ENCODE data around the gene GCSH. TPM values are rescaled to one million over a fixed set of nuclear protein-coding genes. Genes with fewer than 3 reads are reported as not detected.
A peak's percentile ranks its signal among the peaks of the same experiment; 100 is the strongest.

Gene GCSH
- polyA plus RNA-seq, 2 of the 4 experiments (the other 2 are of a cell fraction): 73.5 to 76.4 TPM

GRCh38 chr16:81123092-81123852 lies 27.1 kb upstream of the GCSH start:
- H3K9me3 ChIP-seq: no peaks in the 10 kb centered on the region
- 80% methylated on average over 17 of the region's 17 CpGs for WGBS (ENCODE audit: missing lambda C conversion rate)
- FAIRE-seq (no peak), DNase-seq (ENCODE audit: low read depth in 1 of 2, low spot score in 1 of 2) (no peak), ATAC-seq (0 out of 6 replicates have a peak, but pooled peaks of 1 of the 2 experiments have one; percentile 15)
- no peak overlapping the region for H3K4me2 ChIP-seq
- no peak for TF ChIP-seq USF2 (IDR thresholded peaks at IDR 0.05)
- TF ChIP-seq MYC (IDR thresholded peaks at IDR 0.05; ENCODE audit: borderline replicate concordance, low read length): no peak
- no peak for TF ChIP-seq ATOH8 (CRISPR knock-in tag; IDR thresholded peaks at IDR 0.05; ENCODE audit: low read depth)
- no peak for TF ChIP-seq POLR2A (IDR thresholded peaks at IDR 0.05; ENCODE audit: low read length)
- TF ChIP-seq JUNB (IDR thresholded peaks at IDR 0.05): no peak
- TF ChIP-seq HES2 (IDR thresholded peaks at IDR 0.05): no peak
- TF ChIP-seq KDM5A (IDR thresholded peaks at IDR 0.05): no peak
- no peak for TF ChIP-seq ESRRA (IDR thresholded peaks at IDR 0.05; ENCODE audit: borderline replicate concordance, low read length)
- TF ChIP-seq CEBPB (IDR thresholded peaks at IDR 0.05): no peak
- no peak for TF ChIP-seq PBX3 (IDR thresholded peaks at IDR 0.05)
- ChIA-PET CTCF (no interaction called here), POLR2A (no interaction called here)
- no peak overlapping the region for H3K27ac ChIP-seq
- no peak overlapping the region for H3K4me3 ChIP-seq
- no peaks in the 10 kb centered on the region for H3K4me1 ChIP-seq

- TF ChIP-seq HMGXB4 (CRISPR knock-in tag; IDR thresholded peaks at IDR 0.05; ENCODE audit: borderline replicate concordance): no peak
- TF ChIP-seq NR3C1 (IDR thresholded peaks at IDR 0.05): no peak
- TF ChIP-seq NFE2L2 (conservative IDR thresholded peaks at IDR 0.05; ENCODE audit: low read length): no peak
- TF ChIP-seq RCOR1 (IDR thresholded peaks at IDR 0.05; ENCODE audit: low read depth, low read length): no peak
- TF ChIP-seq MAX (IDR thresholded peaks at IDR 0.05): no peak
- FAIRE-seq (no peak), ATAC-seq (no peak), DNase-seq (ENCODE audit: low read depth in 1 of 2, low spot score in 1 of 2) (no peak)
- ChIA-PET POLR2A (no interaction called here), CTCF (interaction anchor here (0.6 to 0.7 kb wide), 2 partner anchors 21 to 770 kb away, joined by 3 to 4 read pairs; no protein-coding TSS in a partner anchor)
- no peak overlapping the region for H3K4me2 ChIP-seq
- no peaks in the 10 kb centered on the region for H3K4me1 ChIP-seq
- H3K9me3 ChIP-seq: no peaks in the 10 kb centered on the region
- WGBS (ENCODE audit: missing lambda C conversion rate): 87% methylated on average over 16 of the region's 16 CpGs
- H3K27ac ChIP-seq: no peak overlapping the region
- no peak overlapping the region for H3K4me3 ChIP-seq
Observed at GRCh38 chr16:81121474-81121990, 25.3 kb upstream of the GCSH start.

GRCh38 chr16:81117436-81117835 lies 21.2 kb upstream of the GCSH start:
- CTCF ChIA-PET: interaction anchor here (0.9 kb wide), 1 partner anchor 41 kb away, joined by 3 read pairs; no protein-coding TSS in a partner anchor
- FAIRE-seq: no peak
- Histone ChIP-seq H3K4me2 (no peak overlapping the region), H3K4me3 (no peak overlapping the region), H3K9me3 (no peaks in the 10 kb centered on the region), H3K4me1 (no peaks in the 10 kb centered on the region), H3K27ac (no peak overlapping the region)
- no peak for DNase-seq (ENCODE audit: low read depth in 1 of 2, low spot score in 1 of 2)
- WGBS (ENCODE audit: missing lambda C conversion rate): 75% methylated on average over 7 of the region's 11 CpGs
- TF ChIP-seq MAFK (IDR thresholded peaks at IDR 0.05; ENCODE audit: partially characterized antibody) (no peak), ZC3H11A (IDR thresholded peaks at IDR 0.05) (no peak), HMGXB4 (CRISPR knock-in tag; IDR thresholded peaks at IDR 0.05; ENCODE audit: borderline replicate concordance) (no peak), HOXB13 (CRISPR knock-in tag; IDR thresholded peaks at IDR 0.05; ENCODE audit: low read depth) (no peak), FOSB (CRISPR knock-in tag; IDR thresholded peaks at IDR 0.05) (no peak), GATA3 (IDR thresholded peaks at IDR 0.05; ENCODE audit: borderline replicate concordance) (no peak), NFE2L2 (conservative IDR thresholded peaks at IDR 0.05; ENCODE audit: low read length) (no peak), RCOR1 (IDR thresholded peaks at IDR 0.05; ENCODE audit: low read depth, low read length) (no peak), TP53 (CRISPR knock-in tag; IDR thresholded peaks at IDR 0.05) (no peak)
- peak in 1 of 2 experiments; percentile 33; a peak in 3 of 6 replicates for ATAC-seq
- POLR2A ChIA-PET: interaction anchor here (0.6 kb wide), 1 partner anchor 81 kb away, joined by 3 read pairs; no protein-coding TSS in a partner anchor
